ENCODE results near the gene ELOVL6.
"Not testable (repeated sequence)": the region's sequence is repeated elsewhere in the genome, so short reads cannot be mapped to it uniquely, and the experiment has no call there.

Gene ELOVL6

GRCh38 chr4:110198435-110199416, at the start of gene ELOVL6:
TSS of gene ELOVL6 (minus strand) at chr4:110198615. CDS start at chr4:110198335, 280 bp downstream.
- DNase-seq (ENCODE audit: low read depth): no peak

- no peak for DNase-seq (ENCODE audit: low read depth)
Measured at GRCh38 chr4:110248100-110248499, 49.7 kb upstream of the ELOVL6 start.

GRCh38 chr4:110247591-110247990, 49.2 kb upstream of the ELOVL6 start:
- DNase-seq (ENCODE audit: low read depth): no peak

- DNase-seq (ENCODE audit: low read depth): no peak
Measured at GRCh38 chr4:110245577-110245976, 47.2 kb upstream of the ELOVL6 start.

GRCh38 chr4:110236324-110236723, 37.9 kb upstream of the ELOVL6 start:
- no peak for DNase-seq (ENCODE audit: low read depth)

GRCh38 chr4:110233581-110233980, 35.2 kb upstream of the ELOVL6 start:
- DNase-seq (ENCODE audit: low read depth): not testable (repeated sequence)

GRCh38 chr4:110231869-110232268, 33.5 kb upstream of the ELOVL6 start:
- no peak for DNase-seq (ENCODE audit: low read depth)

- DNase-seq (ENCODE audit: low read depth): no peak
Measured at GRCh38 chr4:110229266-110229665, 30.9 kb upstream of the ELOVL6 start.

GRCh38 chr4:110224812-110225211, 26.4 kb upstream of the ELOVL6 start:
- no peak for DNase-seq (ENCODE audit: low read depth)

- DNase-seq (ENCODE audit: low read depth): no peak
Measured at GRCh38 chr4:110224142-110224541, 25.7 kb upstream of the ELOVL6 start.

- DNase-seq (ENCODE audit: low read depth): not testable (repeated sequence)
Measured at GRCh38 chr4:110218935-110219334, 20.5 kb upstream of the ELOVL6 start.

GRCh38 chr4:110217181-110217580, 18.8 kb upstream of the ELOVL6 start:
- not testable (repeated sequence) for DNase-seq (ENCODE audit: low read depth)

- DNase-seq (ENCODE audit: low read depth): no peak
Measured at GRCh38 chr4:110216129-110216528, 17.7 kb upstream of the ELOVL6 start.

- no peak for DNase-seq (ENCODE audit: low read depth)
Measured at GRCh38 chr4:110211770-110212061, 13.3 kb upstream of the ELOVL6 start.

GRCh38 chr4:110211007-110211769, 12.8 kb upstream of the ELOVL6 start:
- DNase-seq (ENCODE audit: low read depth): no peak

GRCh38 chr4:110208419-110208818, 10.0 kb upstream of the ELOVL6 start:
- no peak for DNase-seq (ENCODE audit: low read depth)

- no peak for DNase-seq (ENCODE audit: low read depth)
Measured at GRCh38 chr4:110207233-110207632, 8.8 kb upstream of the ELOVL6 start.

GRCh38 chr4:110202024-110202423, 3.6 kb upstream of the ELOVL6 start:
- DNase-seq (ENCODE audit: low read depth): no peak

GRCh38 chr4:110201502-110201901, 3.1 kb upstream of the ELOVL6 start:
- DNase-seq (ENCODE audit: low read depth): no peak

GRCh38 chr4:110200689-110201088, 2.3 kb upstream of the ELOVL6 start:
- DNase-seq (ENCODE audit: low read depth): no peak

- DNase-seq (ENCODE audit: low read depth): no peak
Measured at GRCh38 chr4:110198049-110198434, 373 bp downstream of the ELOVL6 start.

GRCh38 chr4:110197529-110198042, 829 bp downstream of the ELOVL6 start:
- DNase-seq (ENCODE audit: low read depth): no peak
